Umbilical cord (tissue), 1 donor: ENCODE measurements around the gene KANSL2. TPM values are rescaled to one million over a fixed set of nuclear protein-coding genes. Genes with fewer than 3 reads are reported as not detected.

ENCODE experiments used
- total RNA-seq: library from RNA; depleted of rRNA; stranded (reverse); fragments of >200 nt; gene quantifications from one replicate; pipeline ENCODE4 v1.2.3, GENCODE V29; 2014; ENCODE audit warnings: low replicate concordance; ENCODE audit not compliant: insufficient read depth

KANSL2 gene
- total RNA-seq, 1 donor from 2014 or later, result 64.3 TPM

Other genes with a start within 250 kb of the KANSL2 start
- not detected for gene ANP32D, start 209.7 kb downstream of the KANSL2 start, total RNA-seq
- not detected for gene C12orf54, start 199.7 kb downstream of the KANSL2 start, total RNA-seq
- not detected for gene OR8S1, start 156.6 kb downstream of the KANSL2 start, total RNA-seq
- gene LALBA, start 112.2 kb downstream of the KANSL2 start, total RNA-seq, result not detected
- gene CCNT1, start 34.5 kb upstream of the KANSL2 start, total RNA-seq, result 109 TPM
- 20.0 TPM for gene ADCY6, start 106.9 kb upstream of the KANSL2 start, total RNA-seq
- gene CACNB3, start 136.3 kb upstream of the KANSL2 start, total RNA-seq, result 7.5 TPM
- 78.5 TPM for gene DDX23, start 169.9 kb upstream of the KANSL2 start, total RNA-seq
- 5.8 TPM for gene RND1, start 183.6 kb upstream of the KANSL2 start, total RNA-seq
- gene FKBP11, start 243.3 kb upstream of the KANSL2 start, total RNA-seq, result 47.4 TPM